ENCODE results near the gene CLCA4. TPM values are rescaled to one million over a fixed set of nuclear protein-coding genes. Genes with fewer than 3 reads are reported as not detected.

The CLCA4 gene
- under 1 TPM; 0.09 to 0.11 TPM for total RNA-seq
- polyA plus RNA-seq, result under 1 TPM; 0.16 to 0.20 TPM
- long read RNA-seq, donor 1, result 0 reads
- long read RNA-seq, donor 2, result 0 reads
- long read RNA-seq, donor 3, result 0 reads
- long read RNA-seq, donor 4, result 0 reads
- long read RNA-seq, donor 5, result 0 reads

GRCh38 chr1:86546787-86547221 is at the start of gene CLCA4:
CLCA4 (plus strand) TSS chr1:86547078; CDS start chr1:86547120, 42 bp downstream.
- H3K27ac ChIP-seq (ENCODE audit: low read depth in 1 of 2, low read length in 1 of 2), result no peak within 1 kb of the TSS

DNA sequence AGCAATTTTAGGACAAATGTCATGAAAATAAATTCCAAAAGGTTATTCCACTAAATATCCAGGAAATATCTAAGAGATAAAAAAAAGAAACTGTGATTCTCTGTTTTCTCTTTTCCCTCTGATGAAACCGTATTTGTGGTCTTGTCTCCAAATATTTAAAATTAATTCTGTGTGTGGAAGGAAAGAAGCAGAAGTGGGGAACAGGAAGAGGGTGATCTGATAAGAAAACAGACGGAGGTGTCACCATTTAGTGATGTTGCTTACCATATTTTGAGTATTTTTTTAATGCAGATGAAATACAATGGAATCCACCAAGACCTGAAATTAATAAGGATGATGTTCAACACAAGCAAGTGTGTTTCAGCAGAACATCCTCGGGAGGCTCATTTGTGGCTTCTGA is 48.6 kb upstream of the CLCA4 start:
- DNase-seq (no peak), ATAC-seq (ENCODE audit: insufficient read depth, low FRiP score) (no peak)
- no peaks in the 10 kb centered on the region for H3K36me3 ChIP-seq (ENCODE audit: control insufficient read depth in 4 of 4, insufficient read depth in 4 of 4, low read length in 4 of 4)
- no peaks in the 10 kb centered on the region for H3K27me3 ChIP-seq (ENCODE audit: control insufficient read depth in 3 of 3, insufficient read depth in 3 of 3, low read length in 2 of 3)
- H3K4me1 ChIP-seq (ENCODE audit: control insufficient read depth in 5 of 5, insufficient read depth in 5 of 5, low read length in 5 of 5), result peaks cover 0 to 8% (median 5%) of the 10 kb centered on the region in 5 donors
- TF ChIP-seq CTCF (IDR thresholded peaks at IDR 0.05; ENCODE audit: control extremely low read depth, extremely low read depth), result no peak
- no peak overlapping the region for H3K9ac ChIP-seq (ENCODE audit: insufficient read depth in 1 of 2, low read length in 2 of 2)
- no peak overlapping the region for H3K4me3 ChIP-seq
- H3K27ac ChIP-seq (ENCODE audit: low read depth in 1 of 2, low read length in 1 of 2), result no peak overlapping the region
- H3K9me3 ChIP-seq (ENCODE audit: control insufficient read depth in 4 of 4, insufficient read depth in 3 of 4, low read length in 3 of 4), result no peaks in the 10 kb centered on the region
- 59 to 63% methylated on average over 3 of the region's 3 CpGs for WGBS, 2 donors

More at GRCh38 chr1:86546787-86547221, at the start of gene CLCA4:
- no peaks in the 10 kb centered on the region for H3K27me3 ChIP-seq (ENCODE audit: control insufficient read depth in 3 of 3, insufficient read depth in 3 of 3, low read length in 2 of 3)
- DNase-seq, result no peak
- H3K4me1 ChIP-seq (ENCODE audit: control insufficient read depth in 5 of 5, insufficient read depth in 5 of 5, low read length in 5 of 5), result no peaks in the 10 kb centered on the region
- H3K9me3 ChIP-seq (ENCODE audit: control insufficient read depth in 4 of 4, insufficient read depth in 3 of 4, low read length in 3 of 4), result no peaks in the 10 kb centered on the region
- no peak for TF ChIP-seq CTCF (IDR thresholded peaks at IDR 0.05; ENCODE audit: control extremely low read depth, extremely low read depth)
- 24 to 26% methylated on average over 2 of the region's 2 CpGs for WGBS, 2 donors
- no peak for ATAC-seq (ENCODE audit: insufficient read depth, low FRiP score)
- H3K4me3 ChIP-seq, result no peak within 1 kb of the TSS
- no peaks in the 10 kb centered on the region for H3K36me3 ChIP-seq (ENCODE audit: control insufficient read depth in 4 of 4, insufficient read depth in 4 of 4, low read length in 4 of 4)
- no peak within 1 kb of the TSS for H3K9ac ChIP-seq (ENCODE audit: insufficient read depth in 1 of 2, low read length in 2 of 2)

GRCh38 chr1:86499987-86500593 is 46.8 kb upstream of the CLCA4 start:
- no peaks in the 10 kb centered on the region for H3K9me3 ChIP-seq (ENCODE audit: control insufficient read depth in 4 of 4, insufficient read depth in 3 of 4, low read length in 3 of 4)
- ATAC-seq (ENCODE audit: insufficient read depth, low FRiP score), result peak; percentile 35

More at GRCh38 chr1:86499987-86500593, 46.8 kb upstream of the CLCA4 start:
- WGBS, 2 donors, result 10 to 16% methylated on average over 3 of the region's 3 CpGs
- Histone ChIP-seq H3K27me3 (ENCODE audit: control insufficient read depth in 3 of 3, insufficient read depth in 3 of 3, low read length in 2 of 3) (no peaks in the 10 kb centered on the region), H3K36me3 (ENCODE audit: control insufficient read depth in 4 of 4, insufficient read depth in 4 of 4, low read length in 4 of 4) (no peaks in the 10 kb centered on the region), H3K4me3 (no peak overlapping the region), H3K4me1 (ENCODE audit: control insufficient read depth in 5 of 5, insufficient read depth in 5 of 5, low read length in 5 of 5) (peaks cover 4 to 26% (median 8%) of the 10 kb centered on the region in 5 donors), H3K9ac (ENCODE audit: insufficient read depth in 1 of 2, low read length in 2 of 2) (no peak overlapping the region), H3K27ac (ENCODE audit: low read depth in 1 of 2, low read length in 1 of 2) (no peak overlapping the region)
- peak in 1 of 3 donors; percentile 19 for DNase-seq
- TF ChIP-seq CTCF (IDR thresholded peaks at IDR 0.05; ENCODE audit: control extremely low read depth, extremely low read depth), result peak; percentile 81
